ENCODE results near the gene DGKD. TPM values are rescaled to one million over a fixed set of nuclear protein-coding genes. Genes with fewer than 3 reads are reported as not detected.

DGKD gene
- total and polyA plus RNA-seq, 10 of the 15 experiments (the other 5 are each of a cell fraction or from before 2014, with no cell fraction given) = 2.7 to 81.9 (median 27.0) TPM

GRCh38 chr2:233320470-233320869 lies 33.8 kb upstream of the DGKD start:
- no peaks in the 10 kb centered on the region for H3K36me3 ChIP-seq (ENCODE audit: control insufficient read depth in 2 of 2, insufficient read depth in 2 of 2, low read length in 1 of 2)
- H3K9ac ChIP-seq (ENCODE audit: control insufficient read depth, insufficient read depth, low read length) = no peak overlapping the region
- intact Hi-C loops (cut with micrococcal nuclease; ENCODE audit: unreplicated experiment) (no loop called here), in situ Hi-C loops (cut with MboI) (no loop called here)
- 0 out of 4 replicates have a peak, but pooled peaks cover 0 to 2% of the 10 kb centered on the region in 2 experiments for H3K27me3 ChIP-seq (replicated peaks in 1 of 2; ENCODE audit: control insufficient read depth in 2 of 2, insufficient read depth in 2 of 2, low read length in 1 of 2)
- no peak overlapping the region for H2AFZ ChIP-seq (ENCODE audit: control insufficient read depth, low read depth, low read length)
- ChIA-PET SMC1A (ENCODE audit: uncharacterized antibody, unreplicated experiment) (no interaction called here), POLR2A (interaction anchor here (1.4 kb wide), 1 partner anchor 99 kb away, joined by 3 read pairs; no protein-coding TSS in a partner anchor), RAD21 (ENCODE audit: unreplicated experiment) (no interaction called here), CTCF (interaction anchor here (1.4 to 1.6 kb wide), 2 partner anchors 11 to 26 kb away, joined by 3 to 4 read pairs; no protein-coding TSS in a partner anchor)
- H3K4me2 ChIP-seq (ENCODE audit: control insufficient read depth, insufficient read depth) = no peak overlapping the region
- DNase-seq (ENCODE audit: low read depth, low spot score) (no peak), FAIRE-seq (no peak), ATAC-seq (no peak)
- WGBS (ENCODE audit: insufficient coverage, insufficient replicate concordance, low lambda C conversion rate, missing lambda C conversion rate) = 91% methylated on average over 17 of the region's 17 CpGs
- no peaks in the 10 kb centered on the region for H4K20me1 ChIP-seq (ENCODE audit: control insufficient read depth, insufficient read depth)
- BruUV-seq (replicated peaks) = no TSS peak
- TF ChIP-seq DPF2 (IDR thresholded peaks at IDR 0.05) (no peak), ZNF592 (IDR thresholded peaks at IDR 0.05) (no peak), HSF1 (IDR thresholded peaks at IDR 0.05; ENCODE audit: low read depth, low read length) (no peak), CBX3 (IDR thresholded peaks at IDR 0.05; ENCODE audit: borderline replicate concordance, low read depth) (no peak)
- H3K4me3 ChIP-seq = no peak overlapping the region
- no peaks in the 10 kb centered on the region for H3K9me3 ChIP-seq (replicated peaks; ENCODE audit: control insufficient read depth, insufficient read depth, low read length)
- no peak overlapping the region for H3K27ac ChIP-seq (ENCODE audit: control insufficient read depth, insufficient read depth)
- no peaks in the 10 kb centered on the region for H3K79me2 ChIP-seq (ENCODE audit: control insufficient read depth, insufficient read depth, low read length)
- H3K4me1 ChIP-seq (ENCODE audit: control insufficient read depth, insufficient read depth, low read length) = 0 out of 2 replicates have a peak, but pooled peaks cover 5% of the 10 kb centered on the region
